ENCODE data around the gene IQCM. TPM values are rescaled to one million over a fixed set of nuclear protein-coding genes. Genes with fewer than 3 reads are reported as not detected.

Gene IQCM
- total RNA-seq, 1 experiment from 2014 or later: 0.11 TPM

- H3K36me3 Mint-ChIP-seq: no peaks in the 10 kb centered on the region
- no peak for TF ChIP-seq ZNF219 (CRISPR knock-in tag; IDR thresholded peaks at IDR 0.05; ENCODE audit: borderline replicate concordance)
- no peak for TF ChIP-seq SOX15 (CRISPR knock-in tag; IDR thresholded peaks at IDR 0.05)
- TF ChIP-seq JUN (CRISPR knock-in tag; IDR thresholded peaks at IDR 0.05): no peak
- no peak for TF ChIP-seq CREB1 (CRISPR knock-in tag; IDR thresholded peaks at IDR 0.05)
- no peak for TF ChIP-seq NFYB (CRISPR knock-in tag; conservative IDR thresholded peaks at IDR 0.05; ENCODE audit: low read depth)
- no peaks in the 10 kb centered on the region for H3K27me3 Mint-ChIP-seq (ENCODE audit: low read depth)
- no peak overlapping the region for H3K27ac Mint-ChIP-seq
- H3K4me3 Mint-ChIP-seq: no peak overlapping the region
- H3K4me1 Mint-ChIP-seq: no peaks in the 10 kb centered on the region
- peaks cover 9% of the 10 kb centered on the region for H3K9me3 Mint-ChIP-seq
- ChIA-PET CTCF (no interaction called here), POLR2A (no interaction called here)
- DNase-seq (ENCODE audit: low spot score) (no peak), ATAC-seq (no peak)
Observed at GRCh38 chr4:149841686-149842085, 26.0 kb upstream of the IQCM start.

GRCh38 chr4:149838036-149838435 is 22.4 kb upstream of the IQCM start:
- Mint-ChIP-seq H3K4me3 (no peak overlapping the region), H3K27ac (no peak overlapping the region), H3K4me1 (peaks cover 12% of the 10 kb centered on the region), H3K27me3 (ENCODE audit: low read depth) (no peaks in the 10 kb centered on the region), H3K36me3 (no peaks in the 10 kb centered on the region), H3K9me3 (peaks cover 10% of the 10 kb centered on the region; the same call in 1 of the 2 replicates)
- CTCF ChIA-PET: no interaction called here
- ATAC-seq (no peak), DNase-seq (ENCODE audit: low spot score) (no peak)
- TF ChIP-seq CREM (CRISPR knock-in tag; IDR thresholded peaks at IDR 0.05): no peak
- POLR2A ChIA-PET: no interaction called here

GRCh38 chr4:149836546-149836945 is 20.9 kb upstream of the IQCM start:
- H3K36me3 Mint-ChIP-seq: no peaks in the 10 kb centered on the region
- DNase-seq (ENCODE audit: low spot score): no peak
- H3K9me3 Mint-ChIP-seq: peaks cover 7% of the 10 kb centered on the region; the same call in 1 of the 2 replicates
- H3K4me1 Mint-ChIP-seq: peaks cover 12% of the 10 kb centered on the region
- no peaks in the 10 kb centered on the region for H3K27me3 Mint-ChIP-seq (ENCODE audit: low read depth)
- no peak overlapping the region for H3K4me3 Mint-ChIP-seq
- H3K27ac Mint-ChIP-seq: no peak overlapping the region
- TF ChIP-seq ATF1 (CRISPR knock-in tag; IDR thresholded peaks at IDR 0.05) (no peak), CREM (CRISPR knock-in tag; IDR thresholded peaks at IDR 0.05) (no peak), ZNF416 (CRISPR knock-in tag; IDR thresholded peaks at IDR 0.05) (no peak), FOXP4 (CRISPR knock-in tag; IDR thresholded peaks at IDR 0.05) (no peak), JAZF1 (CRISPR knock-in tag; IDR thresholded peaks at IDR 0.05) (no peak), E2F4 (CRISPR knock-in tag; IDR thresholded peaks at IDR 0.05; ENCODE audit: borderline replicate concordance, low read depth) (no peak), TP53 (CRISPR knock-in tag; IDR thresholded peaks at IDR 0.05) (no peak), NR1H2 (CRISPR knock-in tag; IDR thresholded peaks at IDR 0.05) (no peak), PREB (CRISPR knock-in tag; IDR thresholded peaks at IDR 0.05; ENCODE audit: borderline replicate concordance) (no peak), KAT7 (CRISPR knock-in tag; IDR thresholded peaks at IDR 0.05; ENCODE audit: borderline replicate concordance) (no peak), USF1 (CRISPR knock-in tag; IDR thresholded peaks at IDR 0.05) (no peak), ZSCAN18 (CRISPR knock-in tag; IDR thresholded peaks at IDR 0.05) (no peak), RORB (CRISPR knock-in tag; IDR thresholded peaks at IDR 0.05) (no peak)
- TF ChIP-seq, protein P1, sequence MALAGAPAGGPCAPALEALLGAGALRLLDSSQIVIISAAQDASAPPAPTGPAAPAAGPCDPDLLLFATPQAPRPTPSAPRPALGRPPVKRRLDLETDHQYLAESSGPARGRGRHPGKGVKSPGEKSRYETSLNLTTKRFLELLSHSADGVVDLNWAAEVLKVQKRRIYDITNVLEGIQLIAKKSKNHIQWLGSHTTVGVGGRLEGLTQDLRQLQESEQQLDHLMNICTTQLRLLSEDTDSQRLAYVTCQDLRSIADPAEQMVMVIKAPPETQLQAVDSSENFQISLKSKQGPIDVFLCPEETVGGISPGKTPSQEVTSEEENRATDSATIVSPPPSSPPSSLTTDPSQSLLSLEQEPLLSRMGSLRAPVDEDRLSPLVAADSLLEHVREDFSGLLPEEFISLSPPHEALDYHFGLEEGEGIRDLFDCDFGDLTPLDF (CRISPR knock-in tag; IDR thresholded peaks at IDR 0.05): no peak
- no peak for ATAC-seq
- POLR2A ChIA-PET: no interaction called here
- CTCF ChIA-PET: no interaction called here
